ENCODE results near the gene STXBP5L.
"Not testable (repeated sequence)": the region's sequence is repeated elsewhere in the genome, so short reads cannot be mapped to it uniquely, and the experiment has no call there.

STXBP5L gene

GRCh38 chr3:121232309-121233225, 324.6 kb downstream of the STXBP5L start:
- no peak for DNase-seq

- DNase-seq = no peak
Measured at GRCh38 chr3:121243208-121243607, 335.2 kb downstream of the STXBP5L start.

DNA sequence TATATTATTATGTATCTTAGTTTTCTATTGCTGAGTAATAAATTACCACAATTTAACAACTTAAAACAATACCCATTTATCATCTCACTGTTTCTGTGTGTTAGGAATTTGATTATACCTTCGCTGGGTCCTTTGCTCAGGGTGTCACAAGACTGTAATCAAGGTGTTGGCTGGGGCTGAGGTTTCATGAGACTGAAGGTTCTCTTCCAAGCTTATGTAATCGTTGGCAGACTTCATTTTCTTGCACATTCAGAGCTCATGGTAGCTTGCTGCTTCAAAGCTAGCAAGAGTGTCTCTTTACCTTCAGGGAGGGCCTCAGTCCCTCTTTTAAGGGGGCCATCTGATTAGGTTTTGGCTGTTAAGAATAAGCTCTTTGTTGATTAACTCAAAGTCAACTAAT, 344.7 kb downstream of the STXBP5L start:
- DNase-seq = no peak

DNA sequence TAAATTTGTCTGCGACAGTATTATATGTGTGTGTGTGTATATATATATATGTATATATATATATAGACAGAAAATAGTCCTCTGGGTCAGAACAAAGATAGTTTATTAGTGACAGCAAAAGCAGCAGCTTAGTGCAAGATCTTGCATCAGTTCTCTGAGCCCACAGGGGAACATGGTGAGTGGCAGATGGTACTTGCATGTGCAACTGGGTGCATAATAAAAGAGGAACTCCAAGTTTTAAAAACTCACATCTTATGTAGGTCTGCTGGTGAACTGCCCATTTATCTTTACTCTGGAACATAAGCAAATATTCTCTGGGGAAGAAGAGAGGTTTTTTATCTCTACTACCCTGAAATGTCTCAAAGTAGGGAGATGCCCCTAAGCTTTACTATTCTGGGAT, 361.4 kb downstream of the STXBP5L start:
- no peak for DNase-seq

DNA sequence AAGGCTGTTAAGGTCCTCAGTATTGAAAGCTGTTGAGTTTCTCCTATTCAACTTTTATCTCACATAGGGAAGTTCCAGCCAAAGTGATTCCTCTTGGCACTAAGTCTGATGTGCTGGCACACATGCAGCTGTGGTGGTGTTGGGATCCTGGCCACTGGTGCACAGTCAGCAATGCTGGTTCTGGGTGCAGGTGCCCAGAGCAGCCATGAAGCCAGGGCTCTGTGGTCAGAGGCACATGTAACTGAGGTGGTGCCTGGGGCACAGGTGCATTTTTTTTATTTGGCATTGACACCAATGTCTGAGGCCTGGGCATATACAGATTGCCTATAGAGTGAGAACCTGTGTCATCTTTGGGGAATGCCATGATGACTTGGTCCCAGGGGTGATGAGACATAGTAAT, 366.4 kb downstream of the STXBP5L start:
- no peak for DNase-seq

- no peak for DNase-seq
Measured at GRCh38 chr3:121295452-121295851, 387.4 kb downstream of the STXBP5L start.

DNA sequence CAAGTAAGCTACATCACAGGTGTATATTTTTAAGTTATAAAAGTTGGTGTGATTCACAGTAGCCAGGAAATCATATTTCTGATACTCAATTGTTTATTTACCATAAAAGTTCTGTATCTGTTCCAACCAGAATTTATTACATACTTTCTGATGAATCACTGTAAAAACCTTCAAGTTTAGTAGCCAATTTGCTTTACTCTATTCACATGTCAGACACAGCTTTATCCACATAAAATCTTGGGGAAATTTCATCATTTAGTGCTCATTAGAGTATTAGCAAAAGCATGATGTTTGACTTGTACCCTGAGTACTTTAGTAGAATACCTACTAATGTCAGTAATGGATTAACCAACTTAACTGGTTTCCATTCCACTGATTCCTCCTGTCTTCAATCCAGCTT, 388.0 kb downstream of the STXBP5L start:
- DNase-seq = no peak

GRCh38 chr3:121324320-121324719, 416.3 kb downstream of the STXBP5L start:
- no peak for DNase-seq

GRCh38 chr3:121330118-121330517, 422.1 kb downstream of the STXBP5L start:
- no peak for DNase-seq

DNA sequence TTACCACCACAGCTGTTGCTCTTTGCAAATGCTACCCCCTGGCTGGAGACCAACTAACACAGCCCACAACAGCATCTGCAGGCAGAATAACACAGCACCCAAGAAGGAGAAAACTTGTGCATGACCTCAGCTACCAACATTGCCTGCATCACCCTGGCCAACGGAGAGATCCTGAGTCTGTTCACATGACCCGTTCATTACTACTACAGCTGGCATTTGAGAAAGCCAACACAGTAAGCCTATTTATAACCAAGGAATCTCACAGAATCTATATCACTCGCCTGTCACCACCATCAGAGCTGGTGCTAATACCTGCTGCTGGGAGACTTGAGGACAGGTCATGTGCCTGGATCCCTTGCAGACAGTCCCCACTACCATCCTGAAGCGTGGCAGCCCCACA, 422.6 kb downstream of the STXBP5L start:
- no peak for DNase-seq

GRCh38 chr3:121355960-121356359, 448.0 kb downstream of the STXBP5L start:
- DNase-seq = not testable (repeated sequence)

DNA sequence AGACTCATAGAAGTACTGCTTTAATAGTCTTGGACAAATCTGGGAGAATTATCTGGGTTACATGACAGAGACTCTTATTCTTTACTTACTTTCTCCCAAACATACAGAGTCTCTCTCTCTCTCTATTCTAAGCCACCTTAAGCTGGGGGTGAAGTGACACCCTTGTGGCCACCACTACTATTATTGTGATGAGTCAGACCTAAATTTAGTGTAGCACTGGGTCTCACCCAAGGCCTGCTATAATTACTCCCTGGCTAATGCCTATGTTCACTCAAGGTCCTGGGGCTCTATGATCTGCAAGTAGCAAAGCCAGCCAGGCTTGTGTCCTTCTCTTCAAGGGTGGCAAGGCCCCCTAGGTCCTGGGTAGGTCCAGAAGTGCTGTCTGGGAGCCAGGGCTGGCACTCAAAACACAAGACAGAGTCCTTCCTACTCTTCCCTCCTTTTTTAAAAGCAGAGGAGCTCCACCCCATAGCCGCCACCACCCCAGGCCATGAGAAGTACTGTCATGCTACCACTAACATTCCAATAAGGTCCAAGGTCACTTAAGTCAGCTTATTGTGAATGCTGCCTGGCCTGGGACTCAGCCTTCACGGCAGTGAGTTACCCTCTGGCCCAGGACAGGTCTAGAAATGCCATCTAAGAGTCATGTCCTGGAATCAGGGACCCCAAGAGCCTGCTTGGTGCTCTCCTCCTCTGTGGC, 454.2 kb downstream of the STXBP5L start:
- no peak for DNase-seq

- not testable (repeated sequence) for DNase-seq
Measured at GRCh38 chr3:121388308-121388707, 480.3 kb downstream of the STXBP5L start.

DNA sequence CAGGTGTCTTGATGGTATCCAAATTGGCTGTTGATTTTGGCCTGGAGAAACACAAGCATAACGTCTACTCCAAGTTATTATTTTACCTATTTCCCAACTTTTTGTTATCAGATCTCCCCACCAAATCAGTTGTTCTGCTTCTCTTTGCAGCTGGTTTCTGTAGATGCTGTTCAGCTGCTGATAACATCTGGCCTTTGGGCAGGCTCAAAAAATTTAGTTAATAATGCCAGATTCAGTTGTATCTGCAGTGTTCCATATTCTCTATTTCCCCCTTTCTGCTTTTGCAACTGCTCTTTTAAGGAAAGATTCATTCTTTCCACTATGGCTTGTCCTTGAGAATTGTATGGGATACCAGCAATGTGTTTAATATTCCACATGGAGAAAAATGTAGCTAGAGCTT, 488.0 kb downstream of the STXBP5L start:
- DNase-seq = not testable (repeated sequence)

GRCh38 chr3:121398051-121398450, 490.0 kb downstream of the STXBP5L start:
- DNase-seq = not testable (repeated sequence)

DNA sequence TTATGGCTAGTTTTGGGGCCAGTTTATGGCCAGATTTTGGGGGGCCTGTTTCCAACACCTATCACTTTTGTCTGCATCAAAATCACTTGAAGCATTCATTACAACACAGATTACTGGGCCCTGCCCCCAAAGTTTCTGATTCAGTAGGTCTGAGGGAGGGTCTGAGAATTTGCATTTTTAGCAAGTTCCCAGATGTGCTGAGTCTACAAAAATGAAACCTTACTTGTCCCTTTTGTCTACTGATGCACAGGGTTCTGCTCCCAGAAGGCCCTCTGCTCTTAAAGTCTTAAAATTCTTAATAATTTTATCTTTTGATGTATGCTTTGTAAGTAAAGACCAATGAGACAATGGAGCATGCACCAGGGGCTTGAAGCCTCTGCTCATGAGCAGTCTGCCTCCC, 491.8 kb downstream of the STXBP5L start:
- DNase-seq = no peak

- no peak for DNase-seq
Measured at GRCh38 chr3:121405631-121406030, 497.6 kb downstream of the STXBP5L start.

DNA sequence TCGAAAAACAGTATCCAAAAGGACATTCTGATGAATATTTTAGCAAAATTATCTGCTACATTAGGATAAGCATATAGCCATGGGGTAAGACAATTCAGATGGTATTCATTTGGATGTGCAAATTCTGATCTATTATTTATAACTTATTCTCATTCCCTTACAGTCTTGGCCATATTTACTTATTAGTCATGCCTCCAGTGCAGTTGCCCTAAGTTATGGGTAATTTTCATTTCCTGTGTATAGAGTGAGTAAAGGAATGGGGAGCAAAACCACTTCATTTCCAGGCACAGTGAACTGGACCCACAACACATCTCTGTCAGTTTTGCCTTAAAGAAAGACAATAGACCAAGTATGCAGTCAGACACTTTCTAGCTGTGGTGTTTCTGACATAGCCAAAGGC, 503.5 kb downstream of the STXBP5L start:
- DNase-seq = no peak

DNA sequence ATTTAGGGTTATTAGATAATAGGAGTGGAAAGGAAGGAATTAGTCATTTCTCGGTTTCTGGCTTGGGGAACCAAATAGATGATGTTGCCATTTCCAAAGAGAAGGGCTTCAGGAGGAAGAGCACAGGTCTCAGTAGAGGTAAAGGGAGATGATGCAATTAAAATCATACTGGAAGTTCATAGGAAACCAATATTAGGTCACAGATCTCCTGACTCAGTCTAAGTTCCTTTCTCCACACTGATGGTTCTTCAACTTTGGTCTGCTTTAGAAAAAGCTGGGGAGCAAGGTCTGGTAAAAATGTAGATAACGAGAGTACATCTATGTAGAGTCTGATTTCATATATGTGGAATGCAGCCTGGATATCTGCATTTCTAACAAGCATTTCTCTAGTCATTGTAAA, 506.9 kb downstream of the STXBP5L start:
- DNase-seq = no peak

DNA sequence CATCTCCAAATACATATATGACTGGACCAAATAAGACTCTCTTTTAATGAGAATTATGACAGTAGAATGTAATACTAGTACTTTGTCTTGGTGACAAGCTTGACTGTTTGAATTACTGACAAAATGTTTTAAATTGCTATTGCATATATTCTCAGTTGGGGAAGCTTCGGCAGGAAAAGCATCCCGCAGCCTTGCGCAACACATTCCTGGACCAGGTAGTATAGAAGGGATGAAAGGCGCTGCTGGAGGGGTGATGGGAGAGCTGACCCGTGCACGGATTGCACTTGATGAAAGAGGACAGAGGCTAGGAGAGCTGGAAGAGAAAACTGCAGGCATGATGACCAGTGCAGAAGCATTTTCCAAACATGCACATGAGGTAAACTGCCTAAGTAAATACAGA, 510.2 kb downstream of the STXBP5L start:
- DNase-seq = no peak

DNA sequence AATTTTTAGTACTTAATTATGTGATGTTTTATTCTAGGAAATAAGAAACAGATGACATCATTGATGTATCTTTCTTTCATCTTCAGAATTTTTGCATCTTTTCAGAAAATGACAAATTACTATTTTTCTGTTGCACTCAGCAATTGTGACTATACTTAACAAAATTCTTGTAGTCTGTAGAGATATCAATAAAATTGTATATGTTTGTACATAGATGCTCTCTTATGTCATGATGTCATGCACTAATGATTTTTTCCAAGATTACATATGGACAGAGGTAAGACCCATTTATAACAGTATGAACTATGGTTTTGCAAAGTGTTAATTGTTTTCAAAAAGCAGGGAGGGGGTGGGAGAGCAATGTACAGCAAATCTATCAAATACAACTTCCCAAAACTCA, 516.5 kb downstream of the STXBP5L start:
- DNase-seq = no peak

DNA sequence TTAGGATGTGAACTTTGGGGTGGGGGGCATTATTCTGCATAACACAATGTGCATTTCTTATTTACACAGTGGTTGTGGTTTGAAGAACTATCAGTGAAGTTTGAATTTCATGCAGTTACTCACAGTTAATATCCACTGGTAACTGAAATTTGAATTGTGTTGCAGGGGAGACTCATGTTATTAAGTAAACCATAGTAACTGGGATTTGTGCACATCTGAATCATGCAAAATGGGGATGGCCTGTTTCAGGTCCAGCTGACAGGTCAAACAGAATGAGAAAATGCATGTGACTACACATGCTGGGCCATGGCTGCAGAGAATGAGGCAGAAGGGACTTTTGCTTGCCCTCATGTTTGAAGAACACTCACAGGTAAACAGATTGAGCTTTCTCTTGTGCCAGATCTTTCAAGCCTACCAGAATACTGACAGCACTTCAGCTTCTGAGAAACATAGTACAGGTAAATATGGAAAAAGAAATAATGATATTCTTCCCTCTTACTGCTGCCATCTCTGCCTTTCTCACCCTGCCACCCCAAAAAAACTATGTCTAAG, 522.7 kb downstream of the STXBP5L start:
- DNase-seq = no peak

GRCh38 chr3:121431726-121432517, 523.9 kb downstream of the STXBP5L start:
- DNase-seq = no peak
